Adipose tissue (tissue), 3 donors: ENCODE results near the gene GGA1. TPM values are rescaled to one million over a fixed set of nuclear protein-coding genes. Genes with fewer than 3 reads are reported as not detected.

Experiments used
- H3K27ac ChIP-seq: one replicate; pipeline ENCODE4 v1.5.1; 2013; ENCODE audit warnings: low read depth, low read length
- WGBS, 3 donors: extraction: QIAGEN DNeasy Blood & Tissue Kit; methylation state at CpG; one replicate each; pipeline ENCODE4 v1.1.7; 2013; 5-methylcytosine and 5-hydroxymethylcytosine counted together
- polyA plus RNA-seq, 3 donors: library from polyadenylated mRNA; stranded (reverse); fragments of 200-250 nt; gene quantifications; one replicate each; pipeline ENCODE4 v1.2.3, GENCODE V29; 2013
- donor health status: healthy with polysubstance abuse.
- donor health status: Bipolar disorder and iron deficiency.
- donor health status: healthy.

Gene GGA1
- polyA plus RNA-seq, 3 donors, result 24.2 to 33.1 (median 29.8) TPM

DNA sequence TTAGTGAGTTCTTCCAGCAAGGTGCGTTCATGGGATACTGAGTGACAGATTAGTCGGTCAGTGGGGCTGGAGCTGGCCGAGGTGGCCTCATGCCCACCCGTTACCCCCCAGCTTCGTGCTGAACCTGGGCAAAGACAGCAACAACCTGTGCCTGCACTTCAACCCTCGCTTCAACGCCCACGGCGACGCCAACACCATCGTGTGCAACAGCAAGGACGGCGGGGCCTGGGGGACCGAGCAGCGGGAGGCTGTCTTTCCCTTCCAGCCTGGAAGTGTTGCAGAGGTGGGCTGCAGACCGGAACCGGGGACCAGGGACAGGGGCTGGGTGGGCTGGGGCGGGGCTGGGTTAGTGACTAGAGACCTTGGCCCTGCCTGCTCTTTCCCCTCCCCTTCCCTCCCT, 69.7 kb downstream of the GGA1 start:
- 65 to 69% (median 68%) methylated on average over 16 to 18 of the region's 18 CpGs for WGBS, 3 donors

DNA sequence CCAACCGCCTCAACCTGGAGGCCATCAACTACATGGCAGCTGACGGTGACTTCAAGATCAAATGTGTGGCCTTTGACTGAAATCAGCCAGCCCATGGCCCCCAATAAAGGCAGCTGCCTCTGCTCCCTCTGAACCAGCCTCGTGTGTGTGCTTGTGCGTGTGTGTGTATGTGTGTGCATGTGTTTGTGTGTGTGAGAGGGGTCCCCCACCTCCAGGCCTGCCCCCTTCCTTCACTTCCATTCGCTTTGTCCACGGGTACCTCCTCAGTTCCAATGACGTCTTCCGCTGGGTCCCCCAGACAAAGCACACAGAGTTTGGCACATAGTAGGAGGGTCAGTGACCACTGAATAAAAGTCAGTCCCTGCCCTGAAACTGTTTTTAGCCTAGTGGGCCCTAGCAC, 71.0 kb downstream of the GGA1 start:
- WGBS, 3 donors, result 74 to 84% (median 76%) methylated on average over 8 of the region's 8 CpGs
- no peak overlapping the region for H3K27ac ChIP-seq

More for the DNA sequence above, 69.7 kb downstream of the GGA1 start:
- H3K27ac ChIP-seq, result no peak overlapping the region

DNA sequence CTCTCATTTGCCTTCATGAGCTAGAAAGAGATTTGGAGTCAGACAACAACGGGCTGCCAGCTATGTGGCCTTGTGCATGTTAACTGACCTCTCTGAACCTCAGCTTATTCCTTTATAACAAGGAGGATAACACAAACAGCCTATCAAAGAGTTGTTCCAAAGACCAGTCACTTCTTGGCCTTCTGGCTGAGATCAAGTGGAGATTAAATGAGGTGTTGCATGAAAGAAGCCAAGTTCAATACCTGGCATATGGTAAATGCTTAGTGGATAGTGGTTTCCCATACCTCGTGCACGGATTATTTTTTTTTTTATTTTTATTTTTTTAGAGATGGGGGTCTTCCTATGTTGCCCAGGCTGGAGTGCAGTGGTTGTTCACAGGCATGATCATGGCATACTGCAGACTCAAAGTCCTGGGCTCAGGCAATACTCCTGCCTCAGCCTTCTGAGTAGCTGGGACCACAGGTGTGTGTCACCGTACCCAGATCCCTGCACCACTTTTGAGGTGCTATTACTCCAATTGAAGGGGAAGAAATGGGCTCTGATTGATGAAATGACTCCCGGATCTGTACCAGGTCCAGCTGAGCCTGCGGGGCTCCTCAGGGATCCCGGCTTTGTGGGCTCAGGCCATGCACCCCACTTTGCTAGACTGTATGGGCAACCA, 71.7 kb downstream of the GGA1 start:
- H3K27ac ChIP-seq, result no peak overlapping the region
- WGBS, 3 donors, result 73 to 77% (median 76%) methylated on average over 7 of the region's 7 CpGs

DNA sequence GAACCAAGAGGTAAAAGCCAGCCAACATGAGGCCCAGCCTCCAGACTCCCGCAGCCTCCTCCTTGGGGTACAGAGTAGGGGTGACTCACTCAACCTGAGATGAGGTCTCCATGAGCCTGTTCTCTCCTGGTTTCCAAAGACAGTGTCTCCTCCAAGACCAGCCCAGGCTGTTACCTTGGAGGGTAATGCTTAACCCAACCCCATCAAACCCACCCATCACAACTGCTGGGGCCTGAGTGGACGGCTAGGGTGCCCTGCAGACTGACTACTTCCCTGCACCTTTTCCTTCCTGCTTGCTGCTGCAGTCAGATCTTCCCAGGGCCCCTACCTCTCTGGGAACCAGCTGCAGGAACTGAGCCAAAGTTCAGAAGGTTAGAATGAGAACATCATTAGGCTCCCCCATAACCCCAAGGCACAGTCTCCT, 72.4 kb downstream of the GGA1 start:
- WGBS, 3 donors, result 64 to 75% (median 67%) methylated on average over 2 of the region's 2 CpGs
- H3K27ac ChIP-seq, result no peak overlapping the region

DNA sequence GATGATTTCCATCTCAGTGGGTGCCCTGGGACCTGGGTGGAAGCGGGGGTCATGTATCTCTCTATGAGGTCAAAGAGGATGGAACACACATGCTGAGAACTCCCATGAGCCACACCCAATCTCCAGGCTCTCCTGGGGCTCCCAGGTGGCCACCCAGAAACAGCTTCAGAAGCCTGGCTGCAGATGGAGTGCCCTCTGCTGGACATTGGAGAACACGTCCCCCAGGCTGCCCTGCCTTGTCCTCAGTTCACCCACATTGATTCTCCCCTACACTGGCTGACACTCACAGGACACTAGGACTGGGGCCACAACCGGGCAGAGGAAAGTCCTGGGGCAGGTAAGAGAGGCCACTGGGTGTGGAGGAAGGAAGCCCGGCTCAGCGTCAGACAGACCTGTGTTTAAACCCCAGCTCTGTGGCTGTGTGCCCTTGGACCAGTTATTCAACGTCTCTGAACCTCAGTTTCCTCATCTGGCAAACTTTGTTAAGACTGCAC, 73.0 kb downstream of the GGA1 start:
- 18 to 23% (median 19%) methylated on average over 6 of the region's 6 CpGs for WGBS, 3 donors
- no peak overlapping the region for H3K27ac ChIP-seq

Other genes with a start within 250 kb of the GGA1 start
- under 1 TPM; 0.03 to 0.29 (median 0.11) TPM for gene ELFN2, start 181.4 kb upstream of the GGA1 start, polyA plus RNA-seq
- 10 to 100 TPM in 2 of 3 donors, 1 to 10 TPM in 1; 5.1 to 20.5 (median 19.0) TPM for gene MFNG, start 122.5 kb upstream of the GGA1 start, polyA plus RNA-seq
- gene CARD10, start 89.4 kb upstream of the GGA1 start, polyA plus RNA-seq, result 10 to 100 TPM in 1 of 3 donors, 1 to 10 TPM in 2; 8.8 to 20.0 (median 10.0) TPM
- gene CDC42EP1, start 48.4 kb upstream of the GGA1 start, polyA plus RNA-seq, result 10 to 100 TPM; 52.7 to 66.6 (median 63.3) TPM
- gene LGALS2, start 28.7 kb upstream of the GGA1 start, polyA plus RNA-seq, result 10 to 100 TPM in 1 of 3 donors, 1 to 10 TPM in 2; 2.1 to 13.9 (median 4.4) TPM
- gene SH3BP1, start 30.8 kb downstream of the GGA1 start, polyA plus RNA-seq, result 1 to 10 TPM; 2.3 to 8.2 (median 6.6) TPM
- gene PDXP, start 49.9 kb downstream of the GGA1 start, polyA plus RNA-seq, result 1 to 10 TPM; 4.7 to 5.7 (median 4.9) TPM
- 1,000 to 10,000 TPM in 2 of 3 donors, 100 to 1,000 TPM in 1; 418 to 4,149 (median 2,198) TPM for gene LGALS1, start 66.8 kb downstream of the GGA1 start, polyA plus RNA-seq
- gene NOL12, start 77.5 kb downstream of the GGA1 start, polyA plus RNA-seq, result 10 to 100 TPM; 15.7 to 31.7 (median 17.5) TPM
- 100 to 1,000 TPM in 1 of 3 donors, 10 to 100 TPM in 2; 28.1 to 104 (median 74.8) TPM for gene TRIOBP, start 88.2 kb downstream of the GGA1 start, polyA plus RNA-seq
- gene GCAT, start 199.1 kb downstream of the GGA1 start, polyA plus RNA-seq, result 10 to 100 TPM; 13.6 to 33.2 (median 14.7) TPM
- under 1 TPM in 1 of 3 donors, not detected in 2; 0.15 TPM for gene GALR3, start 214.5 kb downstream of the GGA1 start, polyA plus RNA-seq
- gene ANKRD54, start 235.5 kb downstream of the GGA1 start, polyA plus RNA-seq, result 10 to 100 TPM; 12.7 to 18.3 (median 13.9) TPM
- gene EIF3L, start 240.6 kb downstream of the GGA1 start, polyA plus RNA-seq, result 100 to 1,000 TPM; 315 to 364 (median 352) TPM